MG63 (cell line): ENCODE results near the gene VPS13D. TPM values are rescaled to one million over a fixed set of nuclear protein-coding genes. Genes with fewer than 3 reads are reported as not detected.
"Not testable (repeated sequence)": the region's sequence is repeated elsewhere in the genome, so short reads cannot be mapped to it uniquely, and the experiment has no call there.

Experiments
- DNase-seq: peaks from one replicate; pipeline ENCODE4 v3.0.0-alpha.2; 2020
- H3K27me3 ChIP-seq: fragments of 250-450 bp; sonication (Bioruptor Pico); 2 replicates; pipeline ENCODE4 v1.5.1; 2020; ENCODE audit warnings: mild to moderate bottlenecking, moderate library complexity
- H3K36me3 ChIP-seq: fragments of 250-450 bp; sonication (Bioruptor Pico); 2 replicates; pipeline ENCODE4 v1.5.1; 2020; ENCODE audit warnings: mild to moderate bottlenecking, moderate library complexity
- H3K4me3 ChIP-seq: fragments of 250-450 bp; sonication (Bioruptor Pico); 2 replicates; pipeline ENCODE4 v1.5.1; 2020; ENCODE audit warnings: mild to moderate bottlenecking, moderate library complexity
- H3K9me3 ChIP-seq: fragments of 250-450 bp; sonication (Bioruptor Pico); 2 replicates; pipeline ENCODE4 v1.5.1; 2020; ENCODE audit warnings: mild to moderate bottlenecking, moderate library complexity
- total RNA-seq: library from RNA; depleted of rRNA; stranded (reverse); fragments of >200 nt; shearing (Covaris generic); gene quantifications from 2 replicates; pipeline ENCODE4 v1.2.3, GENCODE V29; 2014; ENCODE audit warnings: low replicate concordance

The VPS13D gene
- total RNA-seq, 1 experiment from 2014 or later = 12.1 TPM

DNA sequence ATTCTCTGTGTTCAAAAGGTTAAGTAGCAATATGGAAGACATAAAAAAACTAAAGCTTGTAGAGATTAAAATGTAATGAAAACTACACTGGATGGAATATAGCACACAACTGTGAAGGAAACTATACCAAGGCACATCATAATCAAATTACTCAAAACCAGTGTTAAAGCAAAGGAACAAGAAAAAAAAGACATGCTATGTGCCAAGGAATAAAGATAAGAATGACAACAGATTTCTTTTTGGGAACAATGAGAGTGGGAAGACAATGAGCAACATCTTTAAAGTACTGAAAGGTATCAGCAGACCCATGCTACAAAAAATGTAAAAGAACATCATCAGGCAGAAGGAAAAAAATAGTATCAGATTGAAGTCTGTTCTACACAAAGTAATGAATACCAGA, 157.8 kb downstream of the VPS13D start:
- peaks cover 77% of the 10 kb centered on the region for H3K36me3 ChIP-seq
- H3K9me3 ChIP-seq = peaks cover 21% of the 10 kb centered on the region
- no peak overlapping the region for H3K4me3 ChIP-seq
- no peak for DNase-seq
- H3K27me3 ChIP-seq = no peaks in the 10 kb centered on the region

DNA sequence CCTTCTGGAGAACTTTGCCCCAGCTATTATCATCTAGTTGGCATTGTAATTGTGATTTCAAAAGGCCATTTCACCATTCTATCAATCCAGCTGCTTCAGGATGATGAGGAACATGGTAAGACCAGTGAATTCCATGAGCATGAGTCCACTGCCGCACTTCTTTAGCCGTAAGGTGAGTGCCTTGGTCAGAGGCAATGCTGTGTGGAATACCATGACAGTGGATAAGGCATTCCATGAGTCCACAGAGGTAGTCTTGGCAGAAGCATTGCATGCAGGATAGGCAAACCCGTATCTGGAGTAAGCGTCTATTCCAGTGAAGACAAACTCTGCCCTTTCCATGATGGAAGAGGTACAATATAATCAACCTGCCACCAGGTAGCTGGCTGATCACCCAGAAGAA, 160.5 kb downstream of the VPS13D start:
- not testable (repeated sequence) for H3K27me3 ChIP-seq, H3K4me3 ChIP-seq, DNase-seq
- Histone ChIP-seq H3K36me3 (peaks cover 55% of the 10 kb centered on the region), H3K9me3 (peaks cover 19% of the 10 kb centered on the region)

DNA sequence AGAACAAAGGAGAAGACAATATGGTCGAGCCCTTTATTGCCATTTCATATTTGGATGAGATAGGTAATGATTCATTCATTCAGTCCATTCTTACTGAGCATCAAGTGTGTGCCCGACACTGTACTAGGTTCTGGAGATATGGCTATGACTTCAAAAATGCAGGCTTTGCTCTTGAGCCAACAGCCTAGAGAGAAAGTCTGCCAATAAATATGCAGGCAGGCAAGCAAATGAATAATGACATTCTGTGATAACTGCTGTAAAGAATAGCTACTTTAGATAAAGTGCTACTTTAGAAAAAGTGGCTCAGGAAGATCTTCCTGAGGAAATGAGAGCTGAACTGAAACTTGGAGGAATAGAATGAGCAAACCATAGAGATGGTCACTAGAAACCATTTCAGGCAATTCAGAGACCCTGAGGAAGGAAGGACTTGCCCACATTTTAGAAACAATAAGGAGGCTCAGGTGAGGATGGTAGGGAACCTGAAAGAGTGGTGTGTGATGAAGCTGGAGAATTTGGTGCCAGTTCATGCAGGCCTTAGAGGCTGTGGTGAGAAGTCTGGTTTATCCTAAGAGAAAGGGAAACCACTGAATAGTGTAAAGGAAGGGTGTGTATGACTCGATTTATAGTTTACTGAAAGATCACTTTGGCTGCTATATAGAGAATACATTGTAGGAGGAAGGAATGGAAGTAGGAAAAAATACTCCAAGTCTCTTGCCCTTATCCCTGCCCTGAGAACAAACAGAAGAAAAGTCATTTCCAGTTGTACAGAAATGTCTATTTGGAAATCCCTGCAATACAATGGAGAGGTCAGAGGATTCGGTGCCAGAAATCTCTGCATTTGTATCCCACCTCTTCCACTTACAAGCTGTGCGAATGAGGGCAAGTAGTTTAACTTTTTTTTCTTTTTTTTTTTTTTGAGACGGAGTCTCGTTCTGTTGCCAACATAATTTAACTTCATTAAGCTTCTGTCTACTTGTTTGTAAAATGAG, 167.9 kb downstream of the VPS13D start:
- H3K9me3 ChIP-seq = no peaks in the 10 kb centered on the region
- peaks cover 11% of the 10 kb centered on the region for H3K36me3 ChIP-seq
- H3K27me3 ChIP-seq = no peaks in the 10 kb centered on the region
- DNase-seq = no peak
- no peak overlapping the region for H3K4me3 ChIP-seq

DNA sequence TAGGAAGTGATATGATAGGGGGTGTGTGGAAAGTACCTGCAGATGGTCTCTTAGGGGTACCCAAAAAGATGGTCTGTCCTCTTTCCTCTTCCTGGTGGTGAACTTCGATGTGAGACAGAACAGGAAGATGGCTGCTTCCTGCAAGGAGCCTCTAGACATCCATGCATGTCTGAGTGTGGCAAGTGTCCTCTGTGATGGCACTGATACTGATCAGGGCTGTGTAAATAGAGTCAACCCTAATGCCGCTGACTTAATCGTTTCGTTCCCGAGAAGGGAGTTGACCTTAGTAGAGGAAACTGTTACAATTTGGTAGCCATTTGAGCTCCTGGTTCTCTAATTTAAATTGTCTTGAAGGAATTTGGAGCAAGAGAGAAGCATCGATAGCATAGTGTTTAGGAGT, 168.6 kb downstream of the VPS13D start:
- H3K9me3 ChIP-seq = no peaks in the 10 kb centered on the region
- DNase-seq = no peak
- H3K27me3 ChIP-seq = no peaks in the 10 kb centered on the region
- H3K4me3 ChIP-seq = no peak overlapping the region
- H3K36me3 ChIP-seq = peaks cover 16% of the 10 kb centered on the region

DNA sequence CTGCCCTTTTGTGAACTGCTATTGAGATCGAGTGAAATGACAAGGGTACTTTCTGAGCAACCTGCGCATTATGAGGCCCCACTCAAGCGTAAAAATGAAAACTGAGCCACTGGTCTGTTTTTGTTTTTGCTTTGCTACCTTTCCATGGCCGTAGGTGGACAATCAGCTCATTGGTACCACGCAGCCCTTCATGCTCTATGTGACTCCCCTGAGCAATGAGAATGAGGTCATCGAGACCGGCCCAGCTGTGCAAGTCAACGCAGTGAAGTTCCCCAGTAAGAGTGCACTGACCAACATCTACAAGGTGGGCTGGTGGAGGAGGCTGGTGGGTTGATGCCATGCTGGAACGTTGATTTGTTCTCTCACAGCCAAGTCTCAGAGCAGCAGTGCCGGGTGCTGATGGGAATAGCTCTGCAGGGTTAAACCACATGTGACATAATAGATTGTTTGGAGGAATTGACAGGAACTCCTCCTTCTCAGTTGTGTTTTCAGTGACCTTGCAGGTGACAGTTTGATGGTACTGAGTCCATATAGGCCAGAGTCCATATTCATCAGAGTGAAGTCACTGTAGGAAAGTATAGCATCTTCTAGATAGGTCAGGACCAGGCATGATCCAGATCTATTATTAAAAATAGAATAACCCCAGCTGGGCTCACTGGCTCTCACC, 170.3 kb downstream of the VPS13D start:
- no peaks in the 10 kb centered on the region for H3K9me3 ChIP-seq
- H3K36me3 ChIP-seq = peaks cover 29% of the 10 kb centered on the region
- H3K27me3 ChIP-seq = no peaks in the 10 kb centered on the region
- no peak overlapping the region for H3K4me3 ChIP-seq
- DNase-seq = no peak

DNA sequence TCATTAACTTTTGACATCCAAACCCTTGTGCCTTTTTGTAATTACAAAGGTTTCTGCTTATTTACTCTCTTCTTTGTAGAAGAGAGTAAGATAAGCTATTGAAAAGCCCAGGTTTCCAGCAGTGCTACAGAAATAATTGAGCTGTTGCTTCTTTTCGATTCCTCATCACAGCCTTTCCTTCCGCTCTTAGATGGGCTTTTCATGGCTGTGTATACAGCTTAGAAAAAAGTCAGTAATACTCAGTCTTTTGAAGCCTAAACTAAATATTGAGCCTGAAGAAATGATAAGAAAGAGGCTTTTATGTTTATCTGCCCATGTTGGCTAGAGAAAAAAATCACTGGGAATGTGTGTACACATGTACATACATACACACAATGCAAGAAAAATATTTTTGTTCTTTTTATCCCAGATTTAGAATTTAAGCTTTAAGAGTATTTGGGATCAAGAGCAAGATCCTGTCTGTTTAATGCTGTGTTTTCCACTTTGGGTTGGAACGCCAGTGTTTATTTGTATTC, 172.4 kb downstream of the VPS13D start:
- no peak for DNase-seq
- H3K27me3 ChIP-seq = no peaks in the 10 kb centered on the region

DNA sequence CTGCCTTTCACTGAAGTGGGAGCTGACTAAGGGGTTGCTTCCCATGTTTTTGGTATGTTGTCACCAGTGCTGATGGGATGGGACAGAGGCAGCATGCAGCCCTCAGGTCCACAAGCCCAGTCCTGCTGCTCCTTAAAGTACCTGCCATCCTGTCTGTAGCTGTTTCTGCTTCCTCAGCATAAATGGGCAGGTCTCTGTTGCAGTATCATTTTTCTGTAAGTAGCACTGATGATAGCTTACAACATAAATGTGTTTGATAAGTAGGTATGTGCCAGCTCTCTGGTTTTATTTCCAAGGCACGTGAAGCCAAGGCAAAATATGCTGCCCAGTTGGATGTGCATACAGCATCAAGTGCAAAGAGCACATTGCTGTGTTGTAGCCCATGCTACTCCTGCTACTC, 173.0 kb downstream of the VPS13D start:
- no peak overlapping the region for H3K4me3 ChIP-seq
- peaks cover 44% of the 10 kb centered on the region for H3K36me3 ChIP-seq
- no peaks in the 10 kb centered on the region for H3K9me3 ChIP-seq
- no peaks in the 10 kb centered on the region for H3K27me3 ChIP-seq
- no peak for DNase-seq

More for the DNA sequence above, 172.4 kb downstream of the VPS13D start:
- Histone ChIP-seq H3K4me3 (no peak overlapping the region), H3K36me3 (peaks cover 41% of the 10 kb centered on the region), H3K9me3 (no peaks in the 10 kb centered on the region)

DNA sequence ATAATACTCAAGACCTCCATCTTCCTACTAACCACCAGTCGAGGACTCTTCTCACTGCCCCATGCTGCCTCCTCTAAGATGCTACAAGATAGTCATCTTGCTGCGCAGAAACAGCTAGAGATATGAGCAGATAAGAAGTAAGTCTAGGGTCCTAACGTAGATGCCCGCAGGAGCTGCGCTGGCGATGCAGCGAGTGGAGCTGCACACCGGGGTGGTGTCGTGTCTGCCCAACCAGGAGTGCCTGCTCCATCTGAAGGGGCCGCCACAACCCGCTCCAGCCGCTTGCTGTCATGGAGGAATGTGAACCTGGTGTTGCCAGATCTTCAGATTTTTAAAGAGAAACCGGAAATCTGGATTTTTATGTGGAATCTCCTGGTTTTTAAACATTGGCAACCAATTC, 175.1 kb downstream of the VPS13D start:
- DNase-seq = no peak
- H3K27me3 ChIP-seq = no peaks in the 10 kb centered on the region
- H3K36me3 ChIP-seq = peaks cover 61% of the 10 kb centered on the region
- H3K9me3 ChIP-seq = peaks cover 3% of the 10 kb centered on the region
- H3K4me3 ChIP-seq = no peak overlapping the region

DNA sequence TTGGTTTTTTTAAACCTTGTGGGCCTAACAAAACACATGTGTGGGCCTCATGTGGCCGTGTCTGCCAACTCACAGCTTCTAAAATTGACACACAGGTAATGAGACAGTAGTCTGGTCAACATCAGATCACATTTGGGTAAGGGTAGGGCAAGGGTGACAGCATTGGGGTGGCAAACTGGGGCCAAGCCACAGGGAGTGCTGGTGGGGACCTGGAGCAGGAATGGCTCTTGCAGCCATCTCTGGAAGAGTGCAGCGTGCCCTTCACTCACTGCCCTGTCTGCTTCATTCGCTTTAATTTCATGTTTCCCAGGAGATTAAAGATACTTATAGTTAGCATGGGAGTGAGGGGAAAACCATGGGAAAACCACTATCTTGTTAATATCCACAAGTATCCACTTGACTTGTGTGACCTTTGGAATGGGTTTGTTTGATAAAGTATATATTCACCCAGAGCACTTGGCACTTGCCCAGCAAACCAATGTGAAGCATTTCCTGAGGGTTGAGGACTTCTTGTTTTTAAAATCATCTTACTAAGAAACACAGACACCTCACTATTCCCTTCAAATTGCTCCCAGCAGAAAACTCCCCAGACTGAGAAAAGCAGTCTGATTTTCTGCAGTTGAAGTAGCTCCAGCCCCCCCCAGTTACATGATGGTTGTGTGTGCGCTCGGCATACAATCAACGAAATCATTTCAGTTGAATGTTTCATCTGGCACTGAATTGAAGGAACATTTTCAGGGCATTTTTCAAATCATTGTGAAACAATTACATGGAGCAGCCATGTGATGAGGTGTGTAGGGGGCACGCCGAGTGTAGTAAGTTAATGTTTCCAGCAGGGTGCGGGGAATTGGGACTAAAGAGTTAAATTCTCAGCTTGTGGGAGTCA, 175.7 kb downstream of the VPS13D start:
- no peak overlapping the region for H3K4me3 ChIP-seq
- H3K9me3 ChIP-seq = peaks cover 7% of the 10 kb centered on the region
- DNase-seq = no peak
- no peaks in the 10 kb centered on the region for H3K27me3 ChIP-seq
- H3K36me3 ChIP-seq = peaks cover 65% of the 10 kb centered on the region

DNA sequence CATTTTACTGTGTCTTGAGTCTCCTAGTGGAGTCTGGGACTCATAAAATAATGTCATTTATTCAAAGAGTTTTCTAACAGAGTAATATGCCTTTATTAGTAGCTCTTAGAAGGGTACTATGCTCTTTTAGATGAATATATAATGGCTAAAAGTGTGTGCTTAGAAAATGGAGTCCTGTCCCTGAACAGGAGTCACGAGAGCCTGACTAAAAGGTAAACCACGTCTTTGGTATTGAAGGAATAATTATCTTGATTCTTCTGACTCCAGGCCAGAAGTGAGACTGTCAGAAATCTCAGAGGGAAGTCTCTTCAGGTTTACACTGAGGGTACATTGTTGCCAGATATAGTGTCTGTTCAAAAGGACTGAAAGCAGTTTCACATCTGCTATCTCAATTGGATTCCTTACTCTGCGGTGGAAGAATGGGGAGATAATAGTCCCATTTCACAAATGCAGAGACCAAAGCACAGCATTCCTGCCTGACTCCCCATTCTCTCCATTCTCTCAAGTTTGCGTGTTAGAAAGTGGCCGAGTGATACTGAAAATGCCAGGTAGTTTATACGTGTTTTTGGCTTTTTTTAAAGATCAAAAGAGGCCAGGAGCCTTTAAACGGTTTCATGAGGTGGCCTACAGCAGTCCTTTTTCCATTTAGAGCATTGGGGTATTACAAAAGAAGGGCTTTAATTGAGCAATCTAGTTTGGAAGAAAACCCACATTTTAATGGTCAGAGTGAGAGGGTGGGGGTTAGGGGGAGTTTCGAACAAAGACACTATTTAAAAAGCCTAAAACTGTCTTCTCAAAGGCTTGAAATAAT, 176.6 kb downstream of the VPS13D start:
- DNase-seq = no peak
- peaks cover 69% of the 10 kb centered on the region for H3K36me3 ChIP-seq
- peaks cover 9% of the 10 kb centered on the region for H3K9me3 ChIP-seq
- H3K4me3 ChIP-seq = no peak overlapping the region
- H3K27me3 ChIP-seq = no peaks in the 10 kb centered on the region

DNA sequence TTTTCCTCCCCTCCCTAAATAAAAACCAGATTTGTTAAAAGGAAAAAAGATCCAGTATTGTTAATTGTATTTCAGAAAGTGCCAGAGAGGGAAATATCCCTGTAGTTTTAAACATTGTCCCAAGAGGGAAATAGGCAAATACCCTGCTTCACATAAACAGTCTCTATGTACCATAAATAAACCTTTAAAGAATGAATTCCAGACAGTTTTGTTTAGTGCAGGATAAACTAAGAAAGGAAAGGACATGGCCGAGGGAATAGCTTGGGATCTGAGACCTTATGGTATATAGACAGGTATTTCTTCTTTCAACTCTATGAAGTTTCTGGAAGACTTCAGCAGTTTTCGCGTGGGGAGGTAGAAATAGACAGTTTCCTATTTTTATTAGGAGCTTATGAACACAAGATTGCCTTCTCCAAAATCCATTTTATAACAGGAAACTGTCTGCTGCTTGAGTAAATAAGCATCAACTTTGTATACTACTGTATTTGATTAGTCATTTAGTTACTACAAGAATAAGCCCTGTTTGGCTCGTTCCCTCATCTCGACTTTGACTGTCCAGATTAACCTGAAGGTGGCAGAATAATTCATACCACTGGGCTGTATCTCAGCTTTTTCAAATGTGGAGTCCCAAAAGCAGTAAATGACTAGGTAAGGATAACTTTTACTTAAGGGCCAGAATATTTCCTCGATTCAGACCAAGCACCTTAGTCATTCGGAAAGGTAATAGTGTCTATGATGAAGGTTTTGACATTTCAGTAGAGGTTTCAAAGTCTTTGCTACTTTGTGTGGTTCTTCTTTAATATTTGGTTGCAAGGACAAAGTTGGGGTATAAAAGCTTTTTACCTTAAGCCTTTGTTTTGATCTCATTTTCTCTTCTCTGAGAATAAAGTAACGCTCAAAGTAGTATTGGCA, 177.5 kb downstream of the VPS13D start:
- H3K27me3 ChIP-seq = no peaks in the 10 kb centered on the region

DNA sequence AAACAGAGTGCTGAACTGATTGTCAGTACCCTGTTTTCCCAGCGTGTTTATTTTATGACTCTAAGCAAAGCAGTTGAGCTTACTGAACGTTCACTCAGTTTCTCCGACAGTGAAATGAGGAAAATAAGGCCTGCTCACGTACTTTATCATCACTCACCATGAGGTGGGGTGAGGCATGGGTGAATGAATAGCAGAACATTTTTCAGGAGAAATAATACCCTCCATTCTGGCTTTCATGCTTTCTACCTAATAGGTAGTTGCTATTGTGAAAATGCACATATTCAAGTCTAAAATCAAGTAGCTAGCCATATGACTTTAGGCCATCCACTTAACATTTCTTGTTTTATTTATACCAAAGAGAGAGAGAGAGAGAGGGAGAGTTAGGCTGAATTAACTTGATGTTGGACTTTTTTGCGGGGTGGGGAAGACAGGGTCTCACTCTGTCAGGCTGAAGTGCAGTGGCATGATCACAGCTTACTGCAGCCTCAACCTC, 178.2 kb downstream of the VPS13D start:
- H3K27me3 ChIP-seq = no peaks in the 10 kb centered on the region
- DNase-seq = no peak
- H3K36me3 ChIP-seq = peaks cover 70% of the 10 kb centered on the region
- peaks cover 9% of the 10 kb centered on the region for H3K9me3 ChIP-seq
- no peak overlapping the region for H3K4me3 ChIP-seq

More for the DNA sequence above, 177.5 kb downstream of the VPS13D start:
- H3K4me3 ChIP-seq = no peak overlapping the region
- peaks cover 74% of the 10 kb centered on the region for H3K36me3 ChIP-seq
- peaks cover 9% of the 10 kb centered on the region for H3K9me3 ChIP-seq
- DNase-seq = peak; percentile 68

DNA sequence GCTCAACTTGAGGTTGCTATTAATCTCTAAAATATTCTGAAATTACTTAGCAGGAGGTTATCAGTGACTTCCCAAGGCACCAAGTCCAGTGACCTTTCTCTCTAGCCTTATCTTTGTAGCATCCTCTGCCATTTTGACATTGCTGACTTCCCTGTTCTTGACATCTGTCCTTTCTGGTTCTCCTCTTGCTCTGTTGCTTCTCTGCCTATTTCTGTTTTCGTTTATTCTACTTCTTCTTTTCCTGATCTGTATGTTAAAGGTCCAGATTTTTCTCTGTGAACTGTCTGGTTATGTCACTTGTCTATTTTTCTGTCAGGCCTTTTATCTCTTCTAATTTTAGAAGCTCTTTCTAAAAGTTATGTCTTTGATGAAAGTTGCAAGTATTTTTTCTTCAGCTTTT, 178.8 kb downstream of the VPS13D start:
- Histone ChIP-seq H3K36me3 (peaks cover 65% of the 10 kb centered on the region), H3K4me3 (no peak overlapping the region), H3K9me3 (peaks cover 9% of the 10 kb centered on the region), H3K27me3 (no peaks in the 10 kb centered on the region)
- no peak for DNase-seq

DNA sequence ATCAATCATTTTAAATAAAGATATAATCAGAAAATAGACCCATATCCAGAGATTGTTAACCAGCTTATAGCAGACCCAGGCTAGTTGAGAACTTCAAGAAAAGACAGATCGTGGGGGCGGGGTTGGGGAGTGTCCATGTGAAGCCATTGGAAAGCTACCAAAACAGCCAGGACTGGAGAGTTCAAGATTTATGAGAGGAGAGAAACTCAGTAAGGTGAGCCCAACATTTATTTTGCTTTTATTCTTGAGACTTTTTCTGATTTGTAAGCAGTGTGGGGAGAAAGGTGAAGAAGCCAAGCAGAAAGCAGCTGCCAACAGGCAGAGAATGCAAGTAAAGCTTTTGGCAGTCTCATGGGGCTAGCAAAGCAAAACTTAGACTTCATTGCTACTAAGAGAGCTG, 179.9 kb downstream of the VPS13D start:
- Histone ChIP-seq H3K9me3 (peaks cover 9% of the 10 kb centered on the region), H3K4me3 (no peak overlapping the region), H3K27me3 (no peaks in the 10 kb centered on the region), H3K36me3 (peaks cover 56% of the 10 kb centered on the region)
- no peak for DNase-seq

DNA sequence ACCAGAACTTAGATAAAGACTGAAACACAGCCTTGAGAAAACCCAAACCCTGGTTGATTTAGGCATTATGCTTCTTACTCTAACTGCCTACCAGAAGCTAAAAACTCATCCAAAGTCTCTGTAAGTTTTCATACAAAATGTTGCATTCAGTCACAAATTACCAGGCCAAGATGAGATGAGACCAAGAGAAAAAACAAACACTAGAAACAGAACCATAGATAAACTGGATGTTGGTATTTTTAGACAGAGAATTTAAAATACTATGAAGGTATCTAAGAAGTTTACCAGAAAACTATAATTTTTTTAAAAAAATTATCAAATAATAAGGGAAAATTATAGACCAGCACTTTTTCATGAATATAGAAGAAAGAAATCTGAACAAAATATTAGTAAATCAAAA, 180.5 kb downstream of the VPS13D start:
- peaks cover 50% of the 10 kb centered on the region for H3K36me3 ChIP-seq
- no peak overlapping the region for H3K4me3 ChIP-seq
- peaks cover 9% of the 10 kb centered on the region for H3K9me3 ChIP-seq
- no peaks in the 10 kb centered on the region for H3K27me3 ChIP-seq
- no peak for DNase-seq
